Hematopoietic multipotent progenitor cell treated with erythropoietin and hydrocortisone succinate and interleukin-3 and kit ligand, for 8 days (in vitro differentiated cells): ENCODE measurements around the gene TBC1D2.
"Not testable (repeated sequence)": the region's sequence is repeated elsewhere in the genome, so short reads cannot be mapped to it uniquely, and the experiment has no call there.

Experiments
- DNase-seq: peaks from one replicate; pipeline ENCODE4 v3.0.0-alpha.2; 2015

Gene TBC1D2

GRCh38 chr9:98255578-98256296 lies at the start of gene TBC1D2:
TBC1D2 (minus strand) TSS chr9:98255649; CDS start chr9:98255541, 108 bp downstream.
- DNase-seq = peak; percentile 96

- DNase-seq = no peak
These were observed 48.9 kb upstream of the TBC1D2 start for GRCh38 chr9:98304381-98304780.

DNA sequence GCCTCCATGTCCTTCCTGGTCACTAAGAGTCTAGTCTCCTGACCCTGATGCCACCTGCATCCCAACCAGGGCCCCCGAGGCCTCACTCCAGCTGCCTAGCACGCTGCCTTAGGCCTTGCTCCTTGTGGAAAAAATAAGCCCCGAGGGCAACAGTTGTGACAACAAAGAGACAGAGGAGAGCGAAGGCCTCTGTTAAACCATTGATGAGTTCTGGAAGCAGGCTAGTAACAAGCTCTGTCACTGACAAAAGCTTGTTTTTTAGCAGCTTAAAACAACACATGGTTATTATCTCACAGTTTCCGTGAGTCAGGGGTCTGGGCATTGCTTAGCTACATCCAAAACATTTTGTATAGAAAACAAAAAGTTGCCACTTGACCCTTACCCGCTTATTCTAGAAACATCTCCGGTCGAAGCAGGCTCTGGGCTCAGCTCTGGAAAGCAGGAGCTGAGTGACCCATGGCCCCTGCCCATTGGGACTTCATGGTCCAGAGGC lies 48.2 kb upstream of the TBC1D2 start:
- no peak for DNase-seq

DNA sequence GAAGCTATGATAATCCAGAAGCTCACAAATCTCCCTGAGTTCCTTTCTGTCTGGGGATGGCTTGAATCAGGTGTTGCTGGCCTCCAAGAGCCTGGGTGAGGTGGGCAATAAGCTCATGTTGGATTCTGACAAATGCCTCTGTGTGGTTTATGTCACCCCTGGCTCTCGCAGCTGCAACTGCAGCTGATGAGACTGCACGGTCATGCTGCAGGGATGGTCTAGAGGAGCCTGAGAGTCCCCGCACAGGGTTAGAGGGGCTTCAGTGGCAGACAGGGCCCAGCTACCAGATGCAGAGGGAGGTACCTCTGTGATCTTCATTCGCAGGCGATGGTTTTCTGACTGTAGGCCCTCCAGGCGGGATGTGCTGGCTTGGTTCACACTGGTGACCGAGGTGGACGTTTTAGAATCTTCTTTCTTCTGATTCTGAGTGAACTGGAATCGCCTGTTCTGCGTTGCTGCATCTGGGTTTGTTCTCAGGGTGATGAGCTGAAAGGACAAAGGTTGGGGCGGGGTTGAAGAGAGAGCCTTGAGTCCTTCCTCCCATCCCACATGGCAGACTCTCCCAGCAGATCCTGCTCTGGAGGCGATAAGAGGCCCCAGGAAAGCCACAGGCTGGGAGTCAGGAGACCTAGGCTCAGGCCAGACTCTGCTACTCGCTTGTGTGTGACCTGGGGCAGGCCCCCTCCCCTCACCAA lies 47.6 kb upstream of the TBC1D2 start:
- DNase-seq = no peak

- DNase-seq = no peak
These were observed 46.7 kb upstream of the TBC1D2 start for GRCh38 chr9:98302150-98302549.

GRCh38 chr9:98300611-98301010 lies 45.2 kb upstream of the TBC1D2 start:
- DNase-seq = no peak

- DNase-seq = no peak
These were observed 43.0 kb upstream of the TBC1D2 start for GRCh38 chr9:98298476-98298875.

DNA sequence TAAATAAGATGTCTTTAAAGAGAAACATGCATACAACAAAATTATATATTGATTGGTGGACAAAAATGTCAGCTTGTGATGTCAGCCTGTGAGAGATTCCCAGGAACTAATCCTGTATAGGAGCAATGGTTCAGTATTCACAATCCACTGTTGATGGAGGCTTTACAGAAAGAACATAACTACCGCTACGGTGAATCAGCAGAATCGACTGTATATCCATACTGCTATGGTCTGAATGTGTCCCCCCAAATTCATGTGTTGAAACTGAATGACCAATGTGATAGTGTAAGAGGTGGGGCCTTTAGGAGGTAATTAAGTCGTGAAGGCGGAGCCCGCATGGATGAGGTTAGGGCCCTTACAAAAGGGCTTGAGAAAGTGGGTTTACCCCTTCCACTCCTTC lies 40.4 kb upstream of the TBC1D2 start:
- DNase-seq = no peak

- no peak for DNase-seq
These were observed 36.4 kb upstream of the TBC1D2 start for GRCh38 chr9:98291820-98292219.

DNA sequence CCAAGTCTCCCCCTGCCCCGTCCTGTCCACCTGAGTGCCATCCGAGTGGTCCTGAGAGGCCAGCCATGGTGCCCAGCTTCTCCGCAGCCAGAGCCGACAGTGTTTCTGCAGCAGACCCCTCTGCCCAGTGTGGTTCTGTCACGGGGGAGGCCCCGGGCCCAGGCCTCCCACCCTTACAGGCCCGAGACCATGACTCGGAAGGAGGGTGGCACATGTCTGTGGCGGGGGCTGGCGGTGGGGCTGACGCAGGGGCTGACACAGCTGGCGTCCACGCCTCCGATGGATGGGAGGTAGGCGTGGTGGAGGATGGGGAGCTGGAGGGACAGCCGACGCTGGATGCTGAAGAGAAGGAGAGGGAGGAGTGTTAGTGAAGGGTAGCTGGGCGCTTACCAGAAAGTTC lies 35.0 kb upstream of the TBC1D2 start:
- no peak for DNase-seq

DNA sequence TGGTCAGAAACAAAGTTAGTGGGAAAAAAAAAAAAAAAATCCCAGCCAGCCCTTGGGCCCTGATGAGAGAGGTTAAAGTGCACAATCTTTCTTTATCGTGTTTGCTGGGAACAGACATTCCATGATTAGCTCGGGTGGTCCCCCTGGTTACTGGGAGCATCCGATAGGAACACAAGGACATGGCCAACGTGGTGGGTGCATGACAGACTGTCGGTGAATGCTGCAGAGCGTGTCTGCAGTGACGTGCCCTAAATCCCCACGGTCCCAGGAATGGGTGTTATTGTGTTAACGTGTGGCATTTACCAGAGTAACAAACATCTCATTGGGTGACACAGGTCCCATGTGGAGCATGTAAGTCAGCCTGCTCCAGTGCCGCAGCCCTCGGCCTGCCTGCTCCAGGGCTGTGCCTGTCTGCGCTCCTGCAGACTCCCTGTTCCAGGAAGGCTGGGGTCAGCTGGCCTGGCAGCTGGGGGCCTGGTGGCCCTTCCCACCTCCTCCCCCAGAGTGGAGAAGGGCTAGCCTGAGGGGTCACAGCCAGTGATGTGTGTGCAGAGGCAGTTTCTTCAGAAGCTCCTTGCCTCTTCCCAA lies 34.3 kb upstream of the TBC1D2 start:
- no peak for DNase-seq

DNA sequence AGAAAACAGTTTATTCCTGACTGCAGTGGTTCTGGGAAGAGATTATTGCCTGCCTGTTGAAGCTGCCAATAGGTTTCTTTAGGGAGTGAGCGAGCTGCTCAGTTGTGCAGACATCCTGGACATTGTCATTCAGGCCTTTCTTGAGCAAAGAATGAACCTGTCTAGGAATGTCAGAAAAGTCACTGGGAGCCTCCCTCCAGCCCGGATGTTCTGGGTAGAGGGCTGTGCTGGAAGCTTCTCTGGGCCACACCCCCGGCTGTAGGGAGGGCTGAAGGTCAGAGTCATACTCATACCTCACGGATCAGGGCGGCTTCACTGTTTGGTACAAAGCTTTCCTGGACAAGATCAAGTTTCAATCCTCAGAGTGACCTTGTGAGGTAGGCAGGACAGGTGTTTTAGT lies 33.4 kb upstream of the TBC1D2 start:
- DNase-seq = no peak

GRCh38 chr9:98287384-98287783 lies 31.9 kb upstream of the TBC1D2 start:
- peak; percentile 7 for DNase-seq

DNA sequence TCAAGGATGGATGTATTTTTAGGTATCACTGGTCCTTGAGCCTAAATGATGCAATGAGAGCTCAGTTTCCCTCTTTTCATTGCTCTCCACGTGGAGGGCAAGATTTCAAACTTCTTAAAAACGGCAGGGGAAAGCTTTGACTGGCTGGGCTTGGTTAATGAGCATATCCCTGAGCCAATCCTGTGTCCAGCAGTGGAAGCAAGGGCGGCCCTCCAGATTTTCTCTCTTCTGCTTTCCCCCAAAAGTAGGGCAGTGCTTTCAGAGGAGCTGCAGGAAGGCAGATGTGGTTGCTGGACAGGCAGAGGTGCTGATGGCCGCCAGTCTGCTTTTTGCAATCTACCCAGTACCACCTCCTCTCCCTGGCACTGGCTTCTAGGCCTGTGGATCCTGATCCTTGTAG lies 30.0 kb upstream of the TBC1D2 start:
- no peak for DNase-seq

DNA sequence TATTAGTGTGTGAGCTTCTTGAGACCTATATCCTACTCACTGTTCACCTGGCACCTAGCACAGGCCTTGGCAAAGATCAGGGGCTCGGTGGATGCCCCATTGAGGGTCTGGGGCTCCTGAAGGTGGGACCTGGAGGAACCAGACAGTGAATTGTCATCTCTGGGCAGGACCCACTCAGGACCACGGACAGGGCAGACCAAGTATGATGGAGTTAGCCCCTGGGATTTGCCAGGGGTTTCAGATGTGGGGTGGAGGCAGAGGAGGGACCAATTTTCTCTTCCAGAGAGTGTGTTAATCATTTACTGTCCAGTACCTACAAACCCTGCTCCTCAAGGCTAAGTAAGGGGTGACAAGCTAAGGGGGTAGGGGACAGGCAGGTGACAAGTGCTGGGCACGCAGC lies 29.3 kb upstream of the TBC1D2 start:
- no peak for DNase-seq

DNA sequence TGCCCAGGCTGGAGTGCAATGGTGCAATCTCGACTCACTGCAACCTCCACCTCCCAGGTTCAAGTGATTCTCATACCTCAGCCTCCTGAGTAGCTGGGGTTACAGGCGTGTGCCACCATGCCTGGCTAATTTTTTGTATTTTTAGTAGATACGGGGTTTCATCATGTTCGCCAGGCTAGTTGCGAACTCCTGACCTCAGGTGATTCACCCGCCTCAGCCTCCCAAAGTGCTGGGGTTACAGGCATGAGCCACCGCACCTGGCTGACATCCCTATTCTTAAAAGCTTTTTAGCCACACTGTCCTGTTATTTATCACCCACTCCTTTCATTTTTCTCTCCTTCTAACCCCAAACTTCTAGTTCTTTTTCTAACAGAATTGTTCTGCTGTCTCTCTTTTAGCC lies 27.7 kb upstream of the TBC1D2 start:
- DNase-seq = not testable (repeated sequence)

GRCh38 chr9:98281281-98281680 lies 25.8 kb upstream of the TBC1D2 start:
- no peak for DNase-seq

- DNase-seq = no peak
These were observed 25.1 kb upstream of the TBC1D2 start for GRCh38 chr9:98280574-98280973.

- no peak for DNase-seq
These were observed 24.7 kb upstream of the TBC1D2 start for GRCh38 chr9:98280162-98280561.

DNA sequence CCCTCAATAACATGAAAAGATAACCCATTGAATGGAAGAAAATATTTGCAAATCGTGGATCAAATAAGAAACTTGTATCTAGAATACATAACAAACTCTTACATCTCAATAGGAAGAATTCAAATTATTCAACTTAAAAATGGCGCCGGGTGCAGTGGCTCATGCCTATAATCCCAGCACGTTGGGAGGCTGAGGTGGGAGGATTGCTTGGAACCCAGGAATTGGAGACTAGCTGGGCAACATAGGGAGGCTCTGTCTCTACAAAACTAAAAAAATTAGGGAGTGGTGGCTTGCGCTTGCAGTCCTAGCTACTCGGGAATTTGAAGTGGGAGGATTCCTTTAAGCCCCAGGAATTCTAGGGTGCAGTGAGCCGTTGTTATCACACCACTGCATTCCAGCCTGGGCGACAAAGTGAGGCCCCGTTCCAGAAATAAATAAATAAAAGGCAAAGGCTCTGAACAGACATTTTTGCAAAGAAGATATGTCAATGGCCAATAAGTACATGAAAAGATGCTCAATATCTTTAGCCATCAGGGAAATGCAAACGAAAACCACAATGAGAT lies 21.5 kb upstream of the TBC1D2 start:
- DNase-seq = no peak

DNA sequence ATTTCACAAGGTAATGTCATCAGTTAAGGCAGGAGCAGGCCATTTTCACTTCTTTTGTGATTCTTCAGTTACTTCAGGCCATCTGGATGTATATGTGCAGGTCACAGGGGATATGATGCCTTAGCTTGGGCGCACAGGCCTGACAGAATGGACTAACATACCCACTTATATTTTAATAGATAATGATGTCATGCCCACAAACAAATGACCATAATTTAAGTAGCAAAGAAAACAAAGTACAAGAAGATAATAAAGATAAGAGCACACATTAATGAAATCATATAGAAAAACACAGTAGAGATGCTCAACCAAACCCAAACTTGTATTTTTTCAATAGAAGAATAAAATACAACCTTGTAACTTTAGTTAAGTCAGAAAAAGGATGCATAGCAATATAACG lies 19.7 kb upstream of the TBC1D2 start:
- DNase-seq = no peak

GRCh38 chr9:98272083-98272482 lies 16.6 kb upstream of the TBC1D2 start:
- DNase-seq = no peak

GRCh38 chr9:98271479-98271878 lies 16.0 kb upstream of the TBC1D2 start:
- no peak for DNase-seq

DNA sequence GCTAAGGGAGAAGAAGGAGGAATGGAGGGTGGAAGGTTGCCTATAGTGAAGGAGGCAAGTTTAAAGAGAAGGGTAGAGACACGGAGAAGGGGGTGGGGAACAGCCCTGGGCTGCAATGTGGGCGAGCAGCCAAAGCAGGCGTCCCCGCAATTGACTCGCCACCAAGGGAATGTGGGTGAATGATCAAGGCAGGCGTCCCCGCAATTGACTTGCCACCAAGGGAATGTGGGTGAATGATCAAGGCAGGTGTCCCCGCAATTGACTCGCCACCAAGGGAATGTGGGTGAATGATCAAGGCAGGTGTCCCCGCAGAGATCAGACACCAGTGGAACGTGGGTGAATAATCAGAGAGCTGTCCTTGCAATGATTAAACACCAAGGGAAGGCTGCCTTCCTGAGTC lies 14.8 kb upstream of the TBC1D2 start:
- DNase-seq = not testable (repeated sequence)
